Kidney (tissue), 14 donors: ENCODE results near the gene OVOL3. TPM values are rescaled to one million over a fixed set of nuclear protein-coding genes. Genes with fewer than 3 reads are reported as not detected.

Source experiments
- DNase-seq, 5 donors: peaks; one replicate each; pipeline ENCODE4 v3.0.0-alpha.2; 2013 to 2020
- FAIRE-seq: peaks from 2 replicates; lab custom pipeline; 2012; peaks lifted over from hg19 to GRCh38; lab: Jason Lieb, UNC
- H3K27ac ChIP-seq, 2 donors: one replicate each; pipeline ENCODE4 v1.7.0; 2013; ENCODE audit warnings: low read depth in 2 of 2, low read length in 2 of 2, inconsistent platforms in 1 of 2
- H3K27me3 ChIP-seq: one replicate; pipeline ENCODE4 v1.7.1; 2013; ENCODE audit warnings: low read length, inconsistent platforms; ENCODE audit not compliant: control insufficient read depth, insufficient read depth
- H3K36me3 ChIP-seq, 3 donors: one replicate each; pipeline versions ENCODE4 v1.7.0 to v1.7.1; 2013; ENCODE audit warnings: low read length in 3 of 3, control low read depth in 1 of 3, inconsistent platforms in 1 of 3; ENCODE audit not compliant: insufficient read depth in 3 of 3, control insufficient read depth in 2 of 3
- H3K4me1 ChIP-seq, 3 donors: one replicate each; pipeline versions ENCODE4 v1.7.0 to v1.7.1; 2013; ENCODE audit warnings: low read length in 3 of 3, inconsistent platforms in 1 of 3, low read depth in 1 of 3; ENCODE audit not compliant: control insufficient read depth in 2 of 3, insufficient read depth in 2 of 3
- H3K4me3 ChIP-seq, 3 donors: one replicate each; pipeline versions ENCODE4 v1.7.0 to v1.8.1; 2013; ENCODE audit warnings: low read length in 3 of 3, control low read depth in 1 of 3, inconsistent platforms in 1 of 3
- H3K9ac ChIP-seq, 3 donors: one replicate each; pipeline versions ENCODE4 v1.7.0 to v1.7.1; 2013; ENCODE audit warnings: low read length in 3 of 3, control low read depth in 1 of 3, inconsistent platforms in 1 of 3
- H3K9me3 ChIP-seq, 3 donors: one replicate each; pipeline versions ENCODE4 v1.7.0 to v1.7.1; 2013; ENCODE audit warnings: low read length in 3 of 3, control low read depth in 1 of 3, inconsistent platforms in 1 of 3; ENCODE audit not compliant: control insufficient read depth in 2 of 3, insufficient read depth in 1 of 3
- CTCF ChIP-seq: IDR thresholded peaks from 3 replicates; pipeline ENCODE4 v1.5.1; 2012; ENCODE audit warnings: mild to moderate bottlenecking, moderate library complexity, borderline replicate concordance; ENCODE audit not compliant: insufficient read depth; ENCODE audit errors: extremely low read depth
- intact Hi-C: fragments of 100-400 bp; cut with DNase I; formaldehyde crosslinking; loops from one replicate; pipeline ENCODE4 v1.11.1; 2022
- polyA plus RNA-seq: library from polyadenylated mRNA; stranded (reverse); fragments of 350-450 nt; fragmentation: Illumina TruSeq; extraction: RNeasy Lipid Tissue Mini Kit (QIAGEN cat#74804); gene quantifications from one replicate; pipeline ENCODE4 v1.2.3, GENCODE V29; 2014; ENCODE audit warnings: low read depth, low replicate concordance; ENCODE audit not compliant: insufficient read depth
- total RNA-seq: library from RNA; stranded (reverse); fragmentation: NEBNext Ultra II Directional; extraction: Animal tissue kit (Norgen Biotek cat#: 25700); gene quantifications from one replicate; pipeline ENCODE4 v1.2.1, GENCODE V29; 2021
- donor health status: control.
- donor health status: control.
- donor health status: control.
- donor health status: control.
- donor health status: control.
- donor health status: DM: yes; HTN: yes; CAD: no.
- donor health status: Normal renal cell carcinoma (clear cell type).

The OVOL3 gene
- total and polyA plus RNA-seq, 2 donors from 2014 or later = not detected

- peak within 1 kb of the TSS; percentile 27 to 98 (median 89) for H3K9ac ChIP-seq
- peaks cover 0 to 18% (median 8%) of the 10 kb centered on the region in 3 donors for H3K36me3 ChIP-seq
- H3K27me3 ChIP-seq = no peaks in the 10 kb centered on the region
- no peaks in the 10 kb centered on the region for H3K4me1 ChIP-seq
- intact Hi-C loops = no loop called here
- DNase-seq = peak; percentile 53 to 90 (median 68)
- no peak for TF ChIP-seq CTCF
- H3K4me3 ChIP-seq = peak within 1 kb of the TSS; percentile 57 to 69 (median 58)
- H3K9me3 ChIP-seq = no peaks in the 10 kb centered on the region
- H3K27ac ChIP-seq = peak within 1 kb of the TSS; percentile 94 to 95
- FAIRE-seq = no peak
Measured at GRCh38 chr19:36152352-36153091, 41.6 kb downstream of the OVOL3 start, which contains the start of gene COX7A1. COX7A1 (minus strand) TSS chr19:36152447; CDS start chr19:36152407, 40 bp downstream.

- Histone ChIP-seq H3K4me1 (no peaks in the 10 kb centered on the region), H3K27ac (peak overlapping the region in 1 of 2 donors; percentile 95), H3K9ac (no peak overlapping the region), H3K36me3 (peaks cover 0 to 14% (median 3%) of the 10 kb centered on the region in 3 donors), H3K4me3 (peak overlapping the region in 1 of 3 donors; percentile 59), H3K9me3 (no peaks in the 10 kb centered on the region), H3K27me3 (no peaks in the 10 kb centered on the region)
- no peak for DNase-seq
- TF ChIP-seq CTCF = no peak
- no peak for FAIRE-seq
- intact Hi-C loops = no loop called here
Measured at GRCh38 chr19:36153126-36153525, 42.2 kb downstream of the OVOL3 start.

- no peak for TF ChIP-seq CTCF
- Histone ChIP-seq H3K9ac (no peak overlapping the region), H3K27me3 (no peaks in the 10 kb centered on the region), H3K4me1 (no peaks in the 10 kb centered on the region), H3K27ac (no peak overlapping the region), H3K36me3 (peaks cover 0 to 2% (median 0%) of the 10 kb centered on the region in 3 donors), H3K9me3 (no peaks in the 10 kb centered on the region), H3K4me3 (no peak overlapping the region)
- FAIRE-seq (no peak), DNase-seq (no peak)
- intact Hi-C loops = no loop called here
Measured at GRCh38 chr19:36160821-36161596, 50.1 kb downstream of the OVOL3 start.

Other genes starting within 250 kb of the OVOL3 start
- 3.8 TPM for gene APLP1, start 242.6 kb upstream of the OVOL3 start, total RNA-seq
- gene APLP1, start 242.6 kb upstream of the OVOL3 start, polyA plus RNA-seq = 13.6 TPM
- 23.9 TPM for gene NFKBID, start 210.6 kb upstream of the OVOL3 start, total RNA-seq
- gene NFKBID, start 210.6 kb upstream of the OVOL3 start, polyA plus RNA-seq = 1.9 TPM
- gene HCST, start 208.6 kb upstream of the OVOL3 start, total RNA-seq = 16.7 TPM
- 10.6 TPM for gene HCST, start 208.6 kb upstream of the OVOL3 start, polyA plus RNA-seq
- 77.6 TPM for gene TYROBP, start 202.8 kb upstream of the OVOL3 start, total RNA-seq
- gene TYROBP, start 202.8 kb upstream of the OVOL3 start, polyA plus RNA-seq = 64.2 TPM
- gene LRFN3, start 174.8 kb upstream of the OVOL3 start, total RNA-seq = 9.4 TPM
- gene LRFN3, start 174.8 kb upstream of the OVOL3 start, polyA plus RNA-seq = 8.2 TPM
- gene SDHAF1, start 116.0 kb upstream of the OVOL3 start, total RNA-seq = 15.0 TPM
- 34.3 TPM for gene SDHAF1, start 116.0 kb upstream of the OVOL3 start, polyA plus RNA-seq
- gene SYNE4, start 102.3 kb upstream of the OVOL3 start, total RNA-seq = 7.0 TPM
- gene SYNE4, start 102.3 kb upstream of the OVOL3 start, polyA plus RNA-seq = 15.7 TPM
- 21.5 TPM for gene ALKBH6, start 96.9 kb upstream of the OVOL3 start, total RNA-seq
- 21.7 TPM for gene ALKBH6, start 96.9 kb upstream of the OVOL3 start, polyA plus RNA-seq
- gene CLIP3, start 78.3 kb upstream of the OVOL3 start, total RNA-seq = 10.3 TPM
- gene CLIP3, start 78.3 kb upstream of the OVOL3 start, polyA plus RNA-seq = 12.3 TPM
- gene THAP8, start 56.9 kb upstream of the OVOL3 start, total RNA-seq = 3.7 TPM
- gene THAP8, start 56.9 kb upstream of the OVOL3 start, polyA plus RNA-seq = 10.3 TPM
- gene WDR62, start 56.2 kb upstream of the OVOL3 start, total RNA-seq = 0.69 TPM
- gene WDR62, start 56.2 kb upstream of the OVOL3 start, polyA plus RNA-seq = 0.58 TPM
- gene POLR2I, start 3.7 kb downstream of the OVOL3 start, total RNA-seq = 59.9 TPM
- 119 TPM for gene POLR2I, start 3.7 kb downstream of the OVOL3 start, polyA plus RNA-seq
- 144 TPM for gene TBCB, start 4.3 kb downstream of the OVOL3 start, total RNA-seq
- gene TBCB, start 4.3 kb downstream of the OVOL3 start, polyA plus RNA-seq = 242 TPM
- 861 TPM for gene CAPNS1, start 28.9 kb downstream of the OVOL3 start, total RNA-seq
- gene CAPNS1, start 28.9 kb downstream of the OVOL3 start, polyA plus RNA-seq = 1,098 TPM
- gene COX7A1, start 41.3 kb downstream of the OVOL3 start, total RNA-seq = 56.2 TPM
- gene COX7A1, start 41.3 kb downstream of the OVOL3 start, polyA plus RNA-seq = 199 TPM
- gene ZNF565, start 103.5 kb downstream of the OVOL3 start, total RNA-seq = 4.6 TPM
- gene ZNF565, start 103.5 kb downstream of the OVOL3 start, polyA plus RNA-seq = 1.5 TPM
- gene ZNF146, start 104.0 kb downstream of the OVOL3 start, total RNA-seq = 50.8 TPM
- 21.0 TPM for gene ZNF146, start 104.0 kb downstream of the OVOL3 start, polyA plus RNA-seq